Trophoblast cell (in vitro differentiated cells and primary cell): ENCODE data around the gene MAPRE3.

Experiments
- DNase-seq, 2 donors: peaks; one replicate each; pipeline ENCODE4 v3.0.0-alpha.2; 2016
- H2AFZ ChIP-seq: 2 replicates; pipeline ENCODE4 v1.6.1; 2013; ENCODE audit warnings: low read length, moderate library complexity, mild to moderate bottlenecking; ENCODE audit not compliant: insufficient read depth, poor library complexity
- H2AK5ac ChIP-seq: 2 replicates; pipeline ENCODE4 v1.6.1; 2013; ENCODE audit warnings: mild to moderate bottlenecking, low read length
- H2BK120ac ChIP-seq: 2 replicates; pipeline ENCODE4 v1.6.1; 2013; ENCODE audit warnings: low read length, mild to moderate bottlenecking, moderate library complexity; ENCODE audit not compliant: insufficient read depth, poor library complexity
- H2BK12ac ChIP-seq: 2 replicates; pipeline ENCODE4 v1.6.1; 2013; ENCODE audit warnings: mild to moderate bottlenecking, low read length, moderate library complexity
- H2BK5ac ChIP-seq: 2 replicates; pipeline ENCODE4 v1.6.1; 2013; ENCODE audit warnings: low read length, low read depth, moderate library complexity, mild to moderate bottlenecking; ENCODE audit not compliant: poor library complexity
- H3K14ac ChIP-seq: 2 replicates; pipeline ENCODE4 v1.6.1; 2013; ENCODE audit warnings: mild to moderate bottlenecking, low read length
- H3K18ac ChIP-seq: 2 replicates; pipeline ENCODE4 v1.6.1; 2013; ENCODE audit warnings: mild to moderate bottlenecking, low read length
- H3K23ac ChIP-seq: 2 replicates; pipeline ENCODE4 v1.6.1; 2013; ENCODE audit warnings: low read length
- H3K27ac ChIP-seq: 2 replicates; pipeline ENCODE4 v1.5.1; 2013; ENCODE audit warnings: low read depth, mild to moderate bottlenecking, inconsistent platforms, low read length, moderate library complexity
- H3K27me3 ChIP-seq: 2 replicates; pipeline ENCODE4 v1.6.1; 2013; ENCODE audit warnings: inconsistent platforms, mild to moderate bottlenecking, low read length, moderate library complexity; ENCODE audit not compliant: insufficient read depth
- H3K36me3 ChIP-seq, 2 experiments: 1 replicate in 1 of 2; 2 replicates in 1 of 2; pipeline ENCODE4 v1.6.1; 2013; ENCODE audit warnings: low read length in 2 of 2, mild to moderate bottlenecking in 2 of 2, moderate library complexity in 1 of 2; ENCODE audit not compliant: insufficient read depth in 2 of 2, control insufficient read depth in 1 of 2
- H3K4ac ChIP-seq: 2 replicates; pipeline ENCODE4 v1.6.1; 2013; ENCODE audit warnings: low read depth, mild to moderate bottlenecking, low read length, moderate library complexity
- H3K4me1 ChIP-seq, 2 experiments: 1 replicate in 1 of 2; 2 replicates in 1 of 2; pipeline ENCODE4 v1.6.1; 2013; ENCODE audit warnings: low read length in 2 of 2, mild to moderate bottlenecking in 2 of 2, moderate library complexity in 1 of 2; ENCODE audit not compliant: insufficient read depth in 2 of 2, control insufficient read depth in 1 of 2
- H3K4me2 ChIP-seq: 2 replicates; pipeline ENCODE4 v1.6.1; 2013; ENCODE audit warnings: inconsistent platforms, mild to moderate bottlenecking, low read length, moderate library complexity
- H3K4me3 ChIP-seq: 2 replicates; pipeline ENCODE4 v1.5.1; 2013; ENCODE audit warnings: mild to moderate bottlenecking, low read depth, low read length, inconsistent platforms
- H3K79me1 ChIP-seq: one replicate; pipeline ENCODE4 v1.6.1; 2013; ENCODE audit warnings: low read length
- H3K79me2 ChIP-seq: 2 replicates; pipeline ENCODE4 v1.6.1; 2013; ENCODE audit warnings: low read length, mild to moderate bottlenecking; ENCODE audit not compliant: control insufficient read depth, insufficient read depth, poor library complexity
- H3K9ac ChIP-seq: 2 replicates; pipeline ENCODE4 v1.6.1; 2013; ENCODE audit warnings: mild to moderate bottlenecking, low read length
- H3K9me3 ChIP-seq: 2 replicates; pipeline ENCODE4 v1.6.1; 2013; ENCODE audit warnings: low read depth, mild to moderate bottlenecking, control low read depth, inconsistent platforms, low read length; ENCODE audit not compliant: insufficient read depth
- H4K12ac ChIP-seq: 2 replicates; pipeline ENCODE4 v1.6.1; 2013; ENCODE audit warnings: low read depth, mild to moderate bottlenecking, low read length, moderate library complexity
- H4K8ac ChIP-seq: 2 replicates; pipeline ENCODE4 v1.6.1; 2013; ENCODE audit warnings: low read depth, mild to moderate bottlenecking, low read length, moderate library complexity
- H4K91ac ChIP-seq: one replicate; pipeline ENCODE4 v1.6.1; 2013; ENCODE audit warnings: low read depth, mild to moderate bottlenecking, low read length, moderate library complexity
- WGBS: extraction: QIAGEN DNeasy Blood & Tissue Kit; methylation state at CpG from one replicate; pipeline ENCODE4 v1.1.7; 2013; ENCODE audit warnings: missing lambda C conversion rate; ENCODE audit not compliant: insufficient read length, insufficient coverage; ENCODE audit errors: extremely low coverage; 5-methylcytosine and 5-hydroxymethylcytosine counted together

MAPRE3 gene

GRCh38 chr2:26951236-26951635 is 19.2 kb upstream of the MAPRE3 start:
- Histone ChIP-seq H3K4ac (no peak overlapping the region), H3K14ac (no peak overlapping the region), H3K79me1 (no peaks in the 10 kb centered on the region), H3K36me3 (no peaks in the 10 kb centered on the region), H2AK5ac (no peak overlapping the region), H3K4me1 (no peaks in the 10 kb centered on the region), H2BK5ac (no peak overlapping the region), H3K18ac (no peak overlapping the region), H2BK12ac (no peak overlapping the region), H3K4me2 (no peak overlapping the region), H3K27ac (no peak overlapping the region), H3K23ac (no peak overlapping the region), H3K9me3 (peaks cover 4% of the 10 kb centered on the region), H3K79me2 (no peaks in the 10 kb centered on the region), H3K4me3 (no peak overlapping the region), H4K91ac (no peak overlapping the region), H4K12ac (no peak overlapping the region), H2AFZ (no peak overlapping the region), H3K9ac (no peak overlapping the region), H3K27me3 (no peaks in the 10 kb centered on the region), H4K8ac (no peak overlapping the region), H2BK120ac (no peak overlapping the region)
- WGBS: no CpG with 5 or more reads among the region's 3 CpGs
- no peak for DNase-seq

- Histone ChIP-seq H3K4me1 (no peaks in the 10 kb centered on the region), H3K79me2 (no peaks in the 10 kb centered on the region), H3K9me3 (peaks cover 4% of the 10 kb centered on the region), H3K36me3 (no peaks in the 10 kb centered on the region), H4K91ac (no peak overlapping the region), H4K8ac (no peak overlapping the region), H3K23ac (no peak overlapping the region), H3K79me1 (no peaks in the 10 kb centered on the region), H3K4ac (no peak overlapping the region), H2BK120ac (no peak overlapping the region), H4K12ac (no peak overlapping the region), H3K27ac (no peak overlapping the region), H2BK12ac (no peak overlapping the region), H2AFZ (no peak overlapping the region), H3K4me2 (no peak overlapping the region), H2AK5ac (no peak overlapping the region), H3K9ac (no peak overlapping the region), H3K4me3 (no peak overlapping the region), H3K14ac (no peak overlapping the region), H2BK5ac (no peak overlapping the region), H3K27me3 (no peaks in the 10 kb centered on the region), H3K18ac (no peak overlapping the region)
- no peak for DNase-seq
- no CpG with 5 or more reads among the region's 4 CpGs for WGBS
These were observed 18.1 kb upstream of the MAPRE3 start for GRCh38 chr2:26952374-26952773.

- no peaks in the 10 kb centered on the region for H3K4me1 ChIP-seq
- no peak overlapping the region for H3K18ac ChIP-seq
- no peak overlapping the region for H3K9ac ChIP-seq
- no peak overlapping the region for H2BK120ac ChIP-seq
- no peak overlapping the region for H2BK5ac ChIP-seq
- H3K36me3 ChIP-seq: no peaks in the 10 kb centered on the region
- no peak overlapping the region for H4K12ac ChIP-seq
- H3K4ac ChIP-seq: no peak overlapping the region
- no peak overlapping the region for H3K4me2 ChIP-seq
- no peak overlapping the region for H3K14ac ChIP-seq
- no peak overlapping the region for H2BK12ac ChIP-seq
- no peak overlapping the region for H4K8ac ChIP-seq
- no peak overlapping the region for H3K4me3 ChIP-seq
- H3K79me2 ChIP-seq: no peaks in the 10 kb centered on the region
- peaks cover 4% of the 10 kb centered on the region for H3K9me3 ChIP-seq
- no CpG with 5 or more reads among the region's 4 CpGs for WGBS
- H3K79me1 ChIP-seq: no peaks in the 10 kb centered on the region
- H3K23ac ChIP-seq: no peak overlapping the region
- H4K91ac ChIP-seq: no peak overlapping the region
- H3K27ac ChIP-seq: no peak overlapping the region
- H3K27me3 ChIP-seq: no peaks in the 10 kb centered on the region
- no peak for DNase-seq
- H2AFZ ChIP-seq: no peak overlapping the region
- H2AK5ac ChIP-seq: no peak overlapping the region
These were observed 16.3 kb upstream of the MAPRE3 start for GRCh38 chr2:26954135-26954534.

- H3K4me2 ChIP-seq: no peak overlapping the region
- no peak overlapping the region for H3K9ac ChIP-seq
- no peak overlapping the region for H4K8ac ChIP-seq
- no peak overlapping the region for H3K4ac ChIP-seq
- no peak overlapping the region for H4K91ac ChIP-seq
- no peak overlapping the region for H2BK5ac ChIP-seq
- H3K23ac ChIP-seq: no peak overlapping the region
- H3K79me2 ChIP-seq: no peaks in the 10 kb centered on the region
- DNase-seq: no peak
- no peaks in the 10 kb centered on the region for H3K79me1 ChIP-seq
- no peaks in the 10 kb centered on the region for H3K27me3 ChIP-seq
- no peak overlapping the region for H3K14ac ChIP-seq
- no peak overlapping the region for H3K18ac ChIP-seq
- WGBS: no CpG with 5 or more reads among the region's 3 CpGs
- H3K9me3 ChIP-seq: no peaks in the 10 kb centered on the region
- H3K36me3 ChIP-seq: no peaks in the 10 kb centered on the region
- H2BK120ac ChIP-seq: no peak overlapping the region
- H3K4me1 ChIP-seq: no peaks in the 10 kb centered on the region
- no peak overlapping the region for H2AFZ ChIP-seq
- H3K27ac ChIP-seq: no peak overlapping the region
- H2AK5ac ChIP-seq: no peak overlapping the region
- H2BK12ac ChIP-seq: no peak overlapping the region
- no peak overlapping the region for H3K4me3 ChIP-seq
- no peak overlapping the region for H4K12ac ChIP-seq
These were observed 13.4 kb upstream of the MAPRE3 start for GRCh38 chr2:26957041-26957440.
